GM19455 (cell line): ENCODE measurements around the gene DUSP7.

Experiments used
- ATAC-seq: cut with Tn5 transposase; IDR thresholded peaks from one replicate; pipeline ENCODE4 v1.9.1; 2021; ENCODE audit not compliant: unreplicated experiment

The DUSP7 gene

GRCh38 chr3:52056521-52056967 is at the start of gene DUSP7:
Gene DUSP7, minus strand, starts transcription at chr3:52056571. Its CDS starts 205 bp downstream, at chr3:52056366.
- peak; percentile 37 for ATAC-seq

GRCh38 chr3:52104684-52105640 is 48.6 kb upstream of the DUSP7 start:
- no peak for ATAC-seq

- no peak for ATAC-seq
Measured at GRCh38 chr3:52102934-52103333, 46.6 kb upstream of the DUSP7 start.

- no peak for ATAC-seq
Measured at GRCh38 chr3:52099001-52099401, 42.6 kb upstream of the DUSP7 start.

GRCh38 chr3:52097851-52098507 is 41.6 kb upstream of the DUSP7 start:
- ATAC-seq, result no peak

- no peak for ATAC-seq
Measured at GRCh38 chr3:52095990-52096775, 39.8 kb upstream of the DUSP7 start.

- no peak for ATAC-seq
Measured at GRCh38 chr3:52094571-52095485, 38.5 kb upstream of the DUSP7 start.

GRCh38 chr3:52093756-52094545 is 37.6 kb upstream of the DUSP7 start:
- no peak for ATAC-seq

GRCh38 chr3:52092891-52093290 is 36.5 kb upstream of the DUSP7 start:
- ATAC-seq, result no peak

GRCh38 chr3:52092271-52092660 is 35.9 kb upstream of the DUSP7 start:
- ATAC-seq, result no peak

GRCh38 chr3:52091586-52092270 is 35.4 kb upstream of the DUSP7 start:
- no peak for ATAC-seq

- ATAC-seq, result no peak
Measured at GRCh38 chr3:52090933-52091468, 34.6 kb upstream of the DUSP7 start.

- ATAC-seq, result no peak
Measured at GRCh38 chr3:52090131-52090932, 34.0 kb upstream of the DUSP7 start.

GRCh38 chr3:52089691-52090090 is 33.3 kb upstream of the DUSP7 start:
- ATAC-seq, result no peak

GRCh38 chr3:52088445-52089367 is 32.3 kb upstream of the DUSP7 start:
- ATAC-seq, result no peak

- no peak for ATAC-seq
Measured at GRCh38 chr3:52087731-52088130, 31.4 kb upstream of the DUSP7 start.
